ENCODE results near the gene ARGLU1.

ARGLU1 gene

GRCh38 chr13:106498158-106498557 is 69.8 kb downstream of the ARGLU1 start:
- DNase-seq: peak; percentile 59

- peak; percentile 26 for DNase-seq
Measured at GRCh38 chr13:106497079-106497478, 70.9 kb downstream of the ARGLU1 start.

- no peak for DNase-seq
Measured at GRCh38 chr13:106496072-106496997, 71.6 kb downstream of the ARGLU1 start.

- DNase-seq: no peak
Measured at GRCh38 chr13:106494936-106495335, 73.0 kb downstream of the ARGLU1 start.

GRCh38 chr13:106494506-106494905 is 73.4 kb downstream of the ARGLU1 start:
- DNase-seq: no peak

GRCh38 chr13:106493533-106494220 is 74.3 kb downstream of the ARGLU1 start:
- peak; percentile 32 for DNase-seq

GRCh38 chr13:106492588-106493475 is 75.1 kb downstream of the ARGLU1 start:
- no peak for DNase-seq

GRCh38 chr13:106491928-106492587 is 75.9 kb downstream of the ARGLU1 start:
- DNase-seq: peak; percentile 83

Measured in midbrain (tissue), 1 donor.